ENCODE results near the gene STAG1. TPM values are rescaled to one million over a fixed set of nuclear protein-coding genes. Genes with fewer than 3 reads are reported as not detected.

Gene STAG1
- total RNA-seq, 1 experiment from 2014 or later, result 34.6 TPM

DNA sequence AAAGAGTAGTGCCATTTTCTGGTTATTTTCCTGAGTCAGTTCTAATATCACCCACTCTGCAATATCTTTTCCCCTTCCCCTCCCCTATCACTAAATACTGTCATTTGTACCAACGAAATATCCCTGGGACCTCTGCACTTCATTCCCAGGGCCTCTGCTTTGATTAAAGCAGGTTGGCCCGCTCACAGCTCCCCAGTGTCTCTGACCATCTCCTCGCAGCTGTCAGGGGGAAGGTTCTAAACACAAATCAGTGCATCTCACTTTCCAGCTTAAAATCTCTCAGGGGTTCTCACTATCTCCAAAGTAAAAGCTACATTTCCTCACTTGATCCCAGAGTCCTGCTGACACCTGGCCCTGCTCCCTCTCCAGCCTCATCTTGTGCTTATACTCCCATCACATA, 38.6 kb upstream of the STAG1 start:
- no peaks in the 10 kb centered on the region for H3K27me3 ChIP-seq (ENCODE audit: insufficient read depth, low read length)
- H3K56ac ChIP-seq (ENCODE audit: insufficient read length, low read depth, low read length), result no peak overlapping the region
- H3K27me3 Mint-ChIP-seq (ENCODE audit: low read depth), result no peaks in the 10 kb centered on the region
- H4K8ac ChIP-seq (replicated peaks; ENCODE audit: insufficient read length, low read depth, low read length), result no peak overlapping the region
- no peak overlapping the region for H3T11ph ChIP-seq (ENCODE audit: low read length)
- H3K4me3 Mint-ChIP-seq, result no peak overlapping the region
- no peak overlapping the region for H3K4me2 ChIP-seq (ENCODE audit: insufficient read depth, insufficient read length, low read length)
- no peak overlapping the region for H3K9ac ChIP-seq (ENCODE audit: extremely low read depth, insufficient read length, low read length)
- no CpG with 5 or more reads among the region's 3 CpGs for WGBS (ENCODE audit: extremely low coverage, insufficient read length, low lambda C conversion rate)
- no peaks in the 10 kb centered on the region for H3K36me3 Mint-ChIP-seq (ENCODE audit: insufficient read depth in 1 of 3, low read depth in 3 of 3)
- H3K23me2 ChIP-seq (ENCODE audit: insufficient read length, low read depth, low read length, poor library complexity, severe bottlenecking), result no peaks in the 10 kb centered on the region
- H3K4me1 ChIP-seq (ENCODE audit: insufficient read depth, low read length), result 0 out of 2 replicates have a peak, but pooled peaks cover 2% of the 10 kb centered on the region
- H3K79me1 ChIP-seq (ENCODE audit: insufficient read depth, low read depth, low read length, poor library complexity, severe bottlenecking), result no peaks in the 10 kb centered on the region
- H3K4me1 Mint-ChIP-seq, result peaks cover 12 to 15% of the 10 kb centered on the region in 2 experiments
- no peak overlapping the region for H3K27ac ChIP-seq (ENCODE audit: insufficient read length, low read depth, low read length)
- H3K9me3 Mint-ChIP-seq, result no peaks in the 10 kb centered on the region
- no peak overlapping the region for H3K18ac ChIP-seq (ENCODE audit: insufficient read length, low read depth, low read length)
- no peak for DNase-seq
- no peak overlapping the region for H2AFZ ChIP-seq (ENCODE audit: low read length)
- no peak for TF ChIP-seq CTCF (conservative IDR thresholded peaks at IDR 0.05)
- H3K4ac ChIP-seq (ENCODE audit: low read depth, low read length), result no peak overlapping the region
- no peaks in the 10 kb centered on the region for H4K20me1 ChIP-seq (ENCODE audit: control insufficient read depth, insufficient read depth, insufficient read length)
- H2BK12ac ChIP-seq (ENCODE audit: insufficient read length, low read depth, low read length), result no peak overlapping the region
- no peak overlapping the region for H2BK120ac ChIP-seq (ENCODE audit: low read depth, low read length, poor library complexity, severe bottlenecking)
- H4K91ac ChIP-seq (ENCODE audit: insufficient read length, low read depth, low read length), result no peak overlapping the region
- H3K79me2 ChIP-seq (ENCODE audit: insufficient read depth, low read length), result no peaks in the 10 kb centered on the region
- no peaks in the 10 kb centered on the region for H3K9me3 ChIP-seq (ENCODE audit: control insufficient read depth, low read depth, low read length)
- no peak overlapping the region for H3K27ac Mint-ChIP-seq
- no peak overlapping the region for H4K5ac ChIP-seq (ENCODE audit: insufficient read length, low read depth, low read length)
- H2BK15ac ChIP-seq (ENCODE audit: low read depth, low read length), result no peak overlapping the region
- no peak overlapping the region for H2AK5ac ChIP-seq (ENCODE audit: insufficient read length, low read length)
- no peak overlapping the region for H3K14ac ChIP-seq (ENCODE audit: insufficient read depth, low read length)
- H2BK5ac ChIP-seq (ENCODE audit: insufficient read length, low read length), result no peak overlapping the region
- H2BK20ac ChIP-seq (ENCODE audit: low read depth, low read length, poor library complexity, severe bottlenecking), result no peak overlapping the region
- H3K23ac ChIP-seq (ENCODE audit: insufficient read length, low read depth, low read length), result no peak overlapping the region

All from H9 (cell line).